GM12878 (cell line): Measurements from ENCODE around the gene NUP205.

Source experiments
- BACH1 ChIP-seq: fragments of 450-650 bp; IDR thresholded peaks from 2 replicates; pipeline ENCODE4 v1.6.1; 2017; ENCODE audit warnings: mild to moderate bottlenecking, borderline replicate concordance
- BMI1 ChIP-seq: fragments of 450-650 bp; IDR thresholded peaks from 2 replicates; pipeline ENCODE4 v1.6.1; 2016; ENCODE audit warnings: mild to moderate bottlenecking, moderate library complexity, borderline replicate concordance
- HDAC2 ChIP-seq: fragments of 200-600 bp; sonication (generic); IDR thresholded peaks from 2 replicates; pipeline ENCODE4 v1.6.1; 2017
- PML ChIP-seq: IDR thresholded peaks from 2 replicates; pipeline ENCODE4 v1.6.1; 2012; ENCODE audit warnings: low read length, inconsistent platforms
- SMAD1 ChIP-seq: fragments of 450-650 bp; IDR thresholded peaks from 2 replicates; pipeline ENCODE4 v1.6.1; 2018; ENCODE audit warnings: mild to moderate bottlenecking, low read depth; ENCODE audit not compliant: partially characterized antibody
- SMC3 ChIP-seq: IDR thresholded peaks from 2 replicates; pipeline ENCODE4 v1.6.1; 2011; ENCODE audit warnings: low read length, improper control_type of control experiment, borderline replicate concordance
- YY1 ChIP-seq: IDR thresholded peaks from 2 replicates; pipeline ENCODE4 v1.6.1; 2011; ENCODE audit warnings: low read depth, mild to moderate bottlenecking, low read length
- ZNF24 ChIP-seq: fragments of 450-650 bp; IDR thresholded peaks from 2 replicates; pipeline ENCODE4 v1.6.1; 2017; ENCODE audit warnings: antibody characterized with exemption, mild to moderate bottlenecking
- TF ChIP-seq, protein P1 (sequence below): IDR thresholded peaks from 2 replicates; pipeline ENCODE4 v1.6.1; 2011; ENCODE audit warnings: borderline replicate concordance, low read depth, mild to moderate bottlenecking, moderate library complexity, mixed read lengths, low read length; ENCODE audit not compliant: insufficient read depth; ENCODE audit errors: extremely low read length
- TF ChIP-seq, protein P2 (sequence below): fragments of 450-650 bp; IDR thresholded peaks from 2 replicates; pipeline ENCODE4 v1.6.1; 2016; ENCODE audit warnings: mild to moderate bottlenecking
- TF ChIP-seq, protein P3 (sequence below): fragments of 450-650 bp; conservative IDR thresholded peaks from 2 replicates; pipeline ENCODE4 v1.6.1; 2017; ENCODE audit warnings: mild to moderate bottlenecking, moderate library complexity
- TF ChIP-seq, protein P4 (sequence below): fragments of 450-650 bp; IDR thresholded peaks from 2 replicates; pipeline ENCODE4 v1.6.1; 2018; ENCODE audit warnings: borderline replicate concordance, mild to moderate bottlenecking; ENCODE audit not compliant: partially characterized antibody
- TF ChIP-seq, protein P5 (sequence below), 3 experiments: IDR thresholded peaks in 2 of 3; conservative IDR thresholded peaks in 1 of 3; 2 replicates each; pipeline ENCODE4 v1.5.1; 2011; ENCODE audit warnings: low read depth in 3 of 3, low read length in 3 of 3, mild to moderate bottlenecking in 3 of 3, control low read depth in 2 of 3, moderate library complexity in 2 of 3, inconsistent platforms in 1 of 3, mixed read lengths in 1 of 3; ENCODE audit not compliant: control insufficient read depth in 2 of 3, insufficient read depth in 1 of 3; ENCODE audit errors: extremely low read depth in 1 of 3

DNA sequence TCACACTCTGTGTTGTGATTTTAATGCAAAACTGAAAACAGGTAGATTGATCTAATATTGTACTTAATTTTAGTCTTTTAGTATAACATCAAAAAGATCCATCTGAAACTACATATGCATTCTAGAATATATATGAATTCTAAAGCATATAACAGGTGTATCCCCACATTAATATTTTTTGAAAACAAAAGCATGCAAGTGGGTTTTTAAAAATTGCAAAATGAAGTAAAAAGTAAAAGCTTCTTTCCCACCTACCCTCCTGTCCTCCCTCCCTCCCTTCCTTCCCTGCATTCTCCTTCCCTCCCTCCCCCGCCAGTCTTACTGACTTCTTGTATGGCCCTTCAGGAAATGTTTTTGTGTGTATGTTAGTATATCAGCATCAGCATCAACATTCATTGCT, 90.0 kb downstream of the NUP205 start:
- TF ChIP-seq YY1 (no peak), SMAD1 (no peak), BACH1 (no peak), HDAC2 (no peak), SMC3 (no peak), ZNF24 (no peak), PML (no peak), BMI1 (no peak)
- TF ChIP-seq, protein P1, sequence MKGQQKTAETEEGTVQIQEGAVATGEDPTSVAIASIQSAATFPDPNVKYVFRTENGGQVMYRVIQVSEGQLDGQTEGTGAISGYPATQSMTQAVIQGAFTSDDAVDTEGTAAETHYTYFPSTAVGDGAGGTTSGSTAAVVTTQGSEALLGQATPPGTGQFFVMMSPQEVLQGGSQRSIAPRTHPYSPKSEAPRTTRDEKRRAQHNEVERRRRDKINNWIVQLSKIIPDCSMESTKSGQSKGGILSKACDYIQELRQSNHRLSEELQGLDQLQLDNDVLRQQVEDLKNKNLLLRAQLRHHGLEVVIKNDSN: no peak
- TF ChIP-seq, protein P2, sequence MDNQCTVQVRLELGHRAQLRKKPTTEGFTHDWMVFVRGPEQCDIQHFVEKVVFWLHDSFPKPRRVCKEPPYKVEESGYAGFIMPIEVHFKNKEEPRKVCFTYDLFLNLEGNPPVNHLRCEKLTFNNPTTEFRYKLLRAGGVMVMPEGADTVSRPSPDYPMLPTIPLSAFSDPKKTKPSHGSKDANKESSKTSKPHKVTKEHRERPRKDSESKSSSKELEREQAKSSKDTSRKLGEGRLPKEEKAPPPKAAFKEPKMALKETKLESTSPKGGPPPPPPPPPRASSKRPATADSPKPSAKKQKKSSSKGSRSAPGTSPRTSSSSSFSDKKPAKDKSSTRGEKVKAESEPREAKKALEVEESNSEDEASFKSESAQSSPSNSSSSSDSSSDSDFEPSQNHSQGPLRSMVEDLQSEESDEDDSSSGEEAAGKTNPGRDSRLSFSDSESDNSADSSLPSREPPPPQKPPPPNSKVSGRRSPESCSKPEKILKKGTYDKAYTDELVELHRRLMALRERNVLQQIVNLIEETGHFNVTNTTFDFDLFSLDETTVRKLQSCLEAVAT: no peak
- TF ChIP-seq, protein P3, sequence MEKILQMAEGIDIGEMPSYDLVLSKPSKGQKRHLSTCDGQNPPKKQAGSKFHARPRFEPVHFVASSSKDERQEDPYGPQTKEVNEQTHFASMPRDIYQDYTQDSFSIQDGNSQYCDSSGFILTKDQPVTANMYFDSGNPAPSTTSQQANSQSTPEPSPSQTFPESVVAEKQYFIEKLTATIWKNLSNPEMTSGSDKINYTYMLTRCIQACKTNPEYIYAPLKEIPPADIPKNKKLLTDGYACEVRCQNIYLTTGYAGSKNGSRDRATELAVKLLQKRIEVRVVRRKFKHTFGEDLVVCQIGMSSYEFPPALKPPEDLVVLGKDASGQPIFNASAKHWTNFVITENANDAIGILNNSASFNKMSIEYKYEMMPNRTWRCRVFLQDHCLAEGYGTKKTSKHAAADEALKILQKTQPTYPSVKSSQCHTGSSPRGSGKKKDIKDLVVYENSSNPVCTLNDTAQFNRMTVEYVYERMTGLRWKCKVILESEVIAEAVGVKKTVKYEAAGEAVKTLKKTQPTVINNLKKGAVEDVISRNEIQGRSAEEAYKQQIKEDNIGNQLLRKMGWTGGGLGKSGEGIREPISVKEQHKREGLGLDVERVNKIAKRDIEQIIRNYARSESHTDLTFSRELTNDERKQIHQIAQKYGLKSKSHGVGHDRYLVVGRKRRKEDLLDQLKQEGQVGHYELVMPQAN: no peak
- TF ChIP-seq, protein P4, sequence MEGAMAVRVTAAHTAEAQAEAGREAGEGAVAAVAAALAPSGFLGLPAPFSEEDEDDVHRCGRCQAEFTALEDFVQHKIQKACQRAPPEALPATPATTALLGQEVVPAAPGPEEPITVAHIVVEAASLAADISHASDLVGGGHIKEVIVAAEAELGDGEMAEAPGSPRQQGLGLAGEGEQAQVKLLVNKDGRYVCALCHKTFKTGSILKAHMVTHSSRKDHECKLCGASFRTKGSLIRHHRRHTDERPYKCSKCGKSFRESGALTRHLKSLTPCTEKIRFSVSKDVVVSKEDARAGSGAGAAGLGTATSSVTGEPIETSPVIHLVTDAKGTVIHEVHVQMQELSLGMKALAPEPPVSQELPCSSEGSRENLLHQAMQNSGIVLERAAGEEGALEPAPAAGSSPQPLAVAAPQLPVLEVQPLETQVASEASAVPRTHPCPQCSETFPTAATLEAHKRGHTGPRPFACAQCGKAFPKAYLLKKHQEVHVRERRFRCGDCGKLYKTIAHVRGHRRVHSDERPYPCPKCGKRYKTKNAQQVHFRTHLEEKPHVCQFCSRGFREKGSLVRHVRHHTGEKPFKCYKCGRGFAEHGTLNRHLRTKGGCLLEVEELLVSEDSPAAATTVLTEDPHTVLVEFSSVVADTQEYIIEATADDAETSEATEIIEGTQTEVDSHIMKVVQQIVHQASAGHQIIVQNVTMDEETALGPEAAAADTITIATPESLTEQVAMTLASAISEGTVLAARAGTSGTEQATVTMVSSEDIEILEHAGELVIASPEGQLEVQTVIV: no peak
- TF ChIP-seq, protein P5, sequence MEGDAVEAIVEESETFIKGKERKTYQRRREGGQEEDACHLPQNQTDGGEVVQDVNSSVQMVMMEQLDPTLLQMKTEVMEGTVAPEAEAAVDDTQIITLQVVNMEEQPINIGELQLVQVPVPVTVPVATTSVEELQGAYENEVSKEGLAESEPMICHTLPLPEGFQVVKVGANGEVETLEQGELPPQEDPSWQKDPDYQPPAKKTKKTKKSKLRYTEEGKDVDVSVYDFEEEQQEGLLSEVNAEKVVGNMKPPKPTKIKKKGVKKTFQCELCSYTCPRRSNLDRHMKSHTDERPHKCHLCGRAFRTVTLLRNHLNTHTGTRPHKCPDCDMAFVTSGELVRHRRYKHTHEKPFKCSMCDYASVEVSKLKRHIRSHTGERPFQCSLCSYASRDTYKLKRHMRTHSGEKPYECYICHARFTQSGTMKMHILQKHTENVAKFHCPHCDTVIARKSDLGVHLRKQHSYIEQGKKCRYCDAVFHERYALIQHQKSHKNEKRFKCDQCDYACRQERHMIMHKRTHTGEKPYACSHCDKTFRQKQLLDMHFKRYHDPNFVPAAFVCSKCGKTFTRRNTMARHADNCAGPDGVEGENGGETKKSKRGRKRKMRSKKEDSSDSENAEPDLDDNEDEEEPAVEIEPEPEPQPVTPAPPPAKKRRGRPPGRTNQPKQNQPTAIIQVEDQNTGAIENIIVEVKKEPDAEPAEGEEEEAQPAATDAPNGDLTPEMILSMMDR (IDR thresholded peaks at IDR 0.05 in 2 of 3, conservative IDR thresholded peaks at IDR 0.05 in 1 of 3; ENCODE audit: control insufficient read depth in 2 of 3, extremely low read depth in 1 of 3, insufficient read depth in 1 of 3, low read depth in 3 of 3, low read length in 3 of 3): no peak
